Measurements from ENCODE around the gene LYPLAL1. TPM values are rescaled to one million over a fixed set of nuclear protein-coding genes. Genes with fewer than 3 reads are reported as not detected.

The LYPLAL1 gene
- polyA plus RNA-seq, 1 donor (not counting 4 experiments of a cell fraction or from before 2014, with no cell fraction given): 41.1 TPM

DNA sequence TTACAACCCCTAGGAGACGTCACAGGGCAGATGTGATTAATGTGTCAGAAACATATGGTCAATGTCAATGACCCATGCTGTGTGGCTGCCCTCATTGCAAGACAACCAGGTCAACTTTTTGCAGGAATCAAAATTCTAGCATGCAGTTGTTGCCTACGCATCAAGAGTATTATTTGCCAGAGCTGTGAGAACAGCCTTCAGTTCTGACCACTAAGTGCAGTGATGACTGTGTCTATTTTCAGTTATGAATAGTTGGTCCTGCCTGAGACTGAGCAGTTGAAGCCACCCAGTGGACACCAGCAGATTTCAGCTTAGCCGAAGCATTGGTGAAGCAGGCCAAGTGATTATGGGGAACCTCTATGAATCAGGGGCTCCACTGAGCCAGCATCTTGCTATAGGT is 47.3 kb downstream of the LYPLAL1 start:
- Histone ChIP-seq H4K20me1 (ENCODE audit: control insufficient read depth, extremely low read depth, insufficient read depth, low read length) (no peaks in the 10 kb centered on the region), H3K9me1 (ENCODE audit: control insufficient read depth, extremely low read depth, insufficient read depth, low read length) (no peaks in the 10 kb centered on the region), H3K4me1 (ENCODE audit: control insufficient read depth, extremely low read depth, insufficient read depth, low read length) (no peaks in the 10 kb centered on the region), H3K4me3 (ENCODE audit: control insufficient read depth in 2 of 3, extremely low read depth in 1 of 3, insufficient read depth in 2 of 3, low read depth in 1 of 3, low read length in 3 of 3) (no peak overlapping the region), H3K9ac (ENCODE audit: control insufficient read depth, extremely low read depth, insufficient read depth, low read length) (no peak overlapping the region), H2AFZ (ENCODE audit: control insufficient read depth, low read length) (no peak overlapping the region), H3K27ac (ENCODE audit: control insufficient read depth, insufficient read depth, low read length) (no peak overlapping the region), H3K36me3 (ENCODE audit: control insufficient read depth in 2 of 2, extremely low read depth in 1 of 2, insufficient read depth in 2 of 2, low read length in 2 of 2) (peaks cover 0 to 6% of the 10 kb centered on the region in 2 experiments), H3K27me3 (ENCODE audit: control insufficient read depth, extremely low read depth, insufficient read depth, low read length) (no peaks in the 10 kb centered on the region), H3K9me3 (ENCODE audit: control insufficient read depth, low read depth, low read length) (no peaks in the 10 kb centered on the region), H3K4me2 (ENCODE audit: control insufficient read depth, extremely low read depth, insufficient read depth, low read depth, low read length) (no peak overlapping the region), H3K79me2 (ENCODE audit: control insufficient read depth, insufficient read depth, low read length) (no peaks in the 10 kb centered on the region)
- DNase-seq (ENCODE audit: low read depth, low spot score): no peak
- TF ChIP-seq, protein P1, sequence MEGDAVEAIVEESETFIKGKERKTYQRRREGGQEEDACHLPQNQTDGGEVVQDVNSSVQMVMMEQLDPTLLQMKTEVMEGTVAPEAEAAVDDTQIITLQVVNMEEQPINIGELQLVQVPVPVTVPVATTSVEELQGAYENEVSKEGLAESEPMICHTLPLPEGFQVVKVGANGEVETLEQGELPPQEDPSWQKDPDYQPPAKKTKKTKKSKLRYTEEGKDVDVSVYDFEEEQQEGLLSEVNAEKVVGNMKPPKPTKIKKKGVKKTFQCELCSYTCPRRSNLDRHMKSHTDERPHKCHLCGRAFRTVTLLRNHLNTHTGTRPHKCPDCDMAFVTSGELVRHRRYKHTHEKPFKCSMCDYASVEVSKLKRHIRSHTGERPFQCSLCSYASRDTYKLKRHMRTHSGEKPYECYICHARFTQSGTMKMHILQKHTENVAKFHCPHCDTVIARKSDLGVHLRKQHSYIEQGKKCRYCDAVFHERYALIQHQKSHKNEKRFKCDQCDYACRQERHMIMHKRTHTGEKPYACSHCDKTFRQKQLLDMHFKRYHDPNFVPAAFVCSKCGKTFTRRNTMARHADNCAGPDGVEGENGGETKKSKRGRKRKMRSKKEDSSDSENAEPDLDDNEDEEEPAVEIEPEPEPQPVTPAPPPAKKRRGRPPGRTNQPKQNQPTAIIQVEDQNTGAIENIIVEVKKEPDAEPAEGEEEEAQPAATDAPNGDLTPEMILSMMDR (optimal IDR thresholded peaks at IDR 0.05 in 1 of 3, IDR thresholded peaks at IDR 0.05 in 1 of 3, conservative IDR thresholded peaks at IDR 0.05 in 1 of 3; ENCODE audit: extremely low read depth in 1 of 3, insufficient read depth in 2 of 3, low read length in 3 of 3): no peak
- no peak for TF ChIP-seq EZH2 (IDR thresholded peaks at IDR 0.05; ENCODE audit: low read length)
- no peak for FAIRE-seq
- dilution Hi-C loops (cut with MboI; ENCODE audit: extremely low pct_ligation_motif_present, low sequenced_read_pairs): no loop called here

GRCh38 chr1:219223496-219223895 is 49.8 kb downstream of the LYPLAL1 start:
- H2AFZ ChIP-seq (ENCODE audit: control insufficient read depth, low read length): no peak overlapping the region
- no peak for DNase-seq (ENCODE audit: low read depth, low spot score)
- H3K36me3 ChIP-seq (ENCODE audit: control insufficient read depth in 2 of 2, extremely low read depth in 1 of 2, insufficient read depth in 2 of 2, low read length in 2 of 2): peaks cover 0 to 6% of the 10 kb centered on the region in 2 experiments
- H3K4me1 ChIP-seq (ENCODE audit: control insufficient read depth, extremely low read depth, insufficient read depth, low read length): no peaks in the 10 kb centered on the region
- FAIRE-seq: no peak
- dilution Hi-C loops (cut with MboI; ENCODE audit: extremely low pct_ligation_motif_present, low sequenced_read_pairs): no loop called here
- no peaks in the 10 kb centered on the region for H3K9me1 ChIP-seq (ENCODE audit: control insufficient read depth, extremely low read depth, insufficient read depth, low read length)
- no peak overlapping the region for H3K9ac ChIP-seq (ENCODE audit: control insufficient read depth, extremely low read depth, insufficient read depth, low read length)
- H4K20me1 ChIP-seq (ENCODE audit: control insufficient read depth, extremely low read depth, insufficient read depth, low read length): no peaks in the 10 kb centered on the region
- no peak for TF ChIP-seq EZH2 (IDR thresholded peaks at IDR 0.05; ENCODE audit: low read length)
- TF ChIP-seq, protein P1 (optimal IDR thresholded peaks at IDR 0.05 in 1 of 3, IDR thresholded peaks at IDR 0.05 in 1 of 3, conservative IDR thresholded peaks at IDR 0.05 in 1 of 3; ENCODE audit: extremely low read depth in 1 of 3, insufficient read depth in 2 of 3, low read length in 3 of 3): no peak
- H3K4me2 ChIP-seq (ENCODE audit: control insufficient read depth, extremely low read depth, insufficient read depth, low read depth, low read length): no peak overlapping the region
- H3K79me2 ChIP-seq (ENCODE audit: control insufficient read depth, insufficient read depth, low read length): no peaks in the 10 kb centered on the region
- no peak overlapping the region for H3K27ac ChIP-seq (ENCODE audit: control insufficient read depth, insufficient read depth, low read length)
- H3K27me3 ChIP-seq (ENCODE audit: control insufficient read depth, extremely low read depth, insufficient read depth, low read length): no peaks in the 10 kb centered on the region
- no peak overlapping the region for H3K4me3 ChIP-seq (ENCODE audit: control insufficient read depth in 2 of 3, extremely low read depth in 1 of 3, insufficient read depth in 2 of 3, low read depth in 1 of 3, low read length in 3 of 3)
- no peaks in the 10 kb centered on the region for H3K9me3 ChIP-seq (ENCODE audit: control insufficient read depth, low read depth, low read length)
